ENCODE data around the gene POFUT1.
A peak's percentile ranks its signal among the peaks of the same experiment; 100 is the strongest.
"Not testable (repeated sequence)": the region's sequence is repeated elsewhere in the genome, so short reads cannot be mapped to it uniquely, and the experiment has no call there.

POFUT1 gene

GRCh38 chr20:32233286-32233685 is 25.6 kb downstream of the POFUT1 start:
- peak overlapping the region; percentile 98 for H3K27ac Mint-ChIP-seq
- H3K36me3 Mint-ChIP-seq: peaks cover 90% of the 10 kb centered on the region
- DNase-seq (ENCODE audit: low spot score in 2 of 2) (no peak), ATAC-seq (no peak)
- peaks cover 49% of the 10 kb centered on the region for H3K4me1 Mint-ChIP-seq
- H3K9me3 Mint-ChIP-seq: no peaks in the 10 kb centered on the region
- H3K4me3 Mint-ChIP-seq: peak overlapping the region; percentile 70

- peak overlapping the region; percentile 98 for H3K27ac Mint-ChIP-seq
- H3K4me3 Mint-ChIP-seq: no peak overlapping the region
- no peak for DNase-seq (ENCODE audit: low spot score in 2 of 2)
- ATAC-seq: no peak
- peaks cover 80% of the 10 kb centered on the region for H3K36me3 Mint-ChIP-seq
- no peaks in the 10 kb centered on the region for H3K9me3 Mint-ChIP-seq
- H3K4me1 Mint-ChIP-seq: peaks cover 49% of the 10 kb centered on the region
These were observed 26.6 kb downstream of the POFUT1 start for GRCh38 chr20:32234135-32234808.

- Mint-ChIP-seq H3K36me3 (peaks cover 68% of the 10 kb centered on the region), H3K27ac (peak overlapping the region; percentile 98), H3K4me3 (no peak overlapping the region), H3K4me1 (peaks cover 54% of the 10 kb centered on the region), H3K9me3 (no peaks in the 10 kb centered on the region)
- DNase-seq (ENCODE audit: low spot score in 2 of 2) (no peak), ATAC-seq (no peak)
These were observed 27.8 kb downstream of the POFUT1 start for GRCh38 chr20:32235331-32236047.

- Mint-ChIP-seq H3K27ac (peak overlapping the region; percentile 98), H3K4me1 (peaks cover 50% of the 10 kb centered on the region), H3K9me3 (no peaks in the 10 kb centered on the region), H3K4me3 (no peak overlapping the region), H3K36me3 (peaks cover 62% of the 10 kb centered on the region)
- ATAC-seq (no peak), DNase-seq (ENCODE audit: low spot score in 2 of 2) (no peak)
These were observed 28.4 kb downstream of the POFUT1 start for GRCh38 chr20:32236048-32236533.

GRCh38 chr20:32236819-32237218 is 29.1 kb downstream of the POFUT1 start:
- H3K9me3 Mint-ChIP-seq: no peaks in the 10 kb centered on the region
- ATAC-seq (no peak), DNase-seq (ENCODE audit: low spot score in 2 of 2) (no peak)
- H3K4me3 Mint-ChIP-seq: no peak overlapping the region
- H3K27ac Mint-ChIP-seq: peak overlapping the region; percentile 71
- peaks cover 55% of the 10 kb centered on the region for H3K36me3 Mint-ChIP-seq
- peaks cover 42% of the 10 kb centered on the region for H3K4me1 Mint-ChIP-seq

GRCh38 chr20:32237419-32237818 is 29.7 kb downstream of the POFUT1 start:
- peak overlapping the region; percentile 71 for H3K27ac Mint-ChIP-seq
- peaks cover 36% of the 10 kb centered on the region for H3K4me1 Mint-ChIP-seq

GRCh38 chr20:32238483-32239425 is 31.1 kb downstream of the POFUT1 start:
- Mint-ChIP-seq H3K36me3 (peaks cover 35% of the 10 kb centered on the region), H3K9me3 (no peaks in the 10 kb centered on the region), H3K27ac (no peak overlapping the region), H3K4me3 (no peak overlapping the region), H3K4me1 (peaks cover 23% of the 10 kb centered on the region)
- DNase-seq (ENCODE audit: low spot score in 2 of 2): no peak
- no peak for ATAC-seq

More at GRCh38 chr20:32237419-32237818, 29.7 kb downstream of the POFUT1 start:
- Mint-ChIP-seq H3K36me3 (peaks cover 49% of the 10 kb centered on the region), H3K9me3 (no peaks in the 10 kb centered on the region), H3K4me3 (no peak overlapping the region)
- ATAC-seq: no peak
- no peak for DNase-seq (ENCODE audit: low spot score in 2 of 2)

- H3K4me1 Mint-ChIP-seq: peaks cover 17% of the 10 kb centered on the region
- H3K36me3 Mint-ChIP-seq: peaks cover 21% of the 10 kb centered on the region
- no peak overlapping the region for H3K4me3 Mint-ChIP-seq
- H3K9me3 Mint-ChIP-seq: no peaks in the 10 kb centered on the region
- DNase-seq (ENCODE audit: low spot score in 2 of 2) (no peak), ATAC-seq (no peak)
- no peak overlapping the region for H3K27ac Mint-ChIP-seq
These were observed 32.5 kb downstream of the POFUT1 start for GRCh38 chr20:32240205-32240604.

GRCh38 chr20:32241807-32242206 is 34.1 kb downstream of the POFUT1 start:
- H3K9me3 Mint-ChIP-seq: no peaks in the 10 kb centered on the region
- no peak for DNase-seq (ENCODE audit: low spot score in 2 of 2)
- peaks cover 8% of the 10 kb centered on the region for H3K36me3 Mint-ChIP-seq
- peak; percentile 55 for ATAC-seq
- no peak overlapping the region for H3K27ac Mint-ChIP-seq
- peaks cover 19% of the 10 kb centered on the region for H3K4me1 Mint-ChIP-seq
- no peak overlapping the region for H3K4me3 Mint-ChIP-seq

- Mint-ChIP-seq H3K4me3 (no peak overlapping the region), H3K36me3 (no peaks in the 10 kb centered on the region), H3K4me1 (peaks cover 14% of the 10 kb centered on the region), H3K9me3 (no peaks in the 10 kb centered on the region), H3K27ac (peak overlapping the region; percentile 56)
- DNase-seq (ENCODE audit: low spot score in 2 of 2) (no peak), ATAC-seq (no peak)
These were observed 36.6 kb downstream of the POFUT1 start for GRCh38 chr20:32244150-32244823.

- ATAC-seq: no peak
- no peak for DNase-seq (ENCODE audit: low spot score in 2 of 2)
- Mint-ChIP-seq H3K36me3 (no peaks in the 10 kb centered on the region), H3K4me1 (peaks cover 14% of the 10 kb centered on the region), H3K4me3 (no peak overlapping the region), H3K27ac (peak overlapping the region; percentile 56), H3K9me3 (no peaks in the 10 kb centered on the region)
These were observed 37.3 kb downstream of the POFUT1 start for GRCh38 chr20:32244959-32245358.

GRCh38 chr20:32246208-32246607 is 38.5 kb downstream of the POFUT1 start:
- ATAC-seq; H3K27ac Mint-ChIP-seq; H3K4me3 Mint-ChIP-seq; H3K9me3 Mint-ChIP-seq; H3K36me3 Mint-ChIP-seq; DNase-seq (ENCODE audit: low spot score in 2 of 2): not testable (repeated sequence)
- peaks cover 11% of the 10 kb centered on the region for H3K4me1 Mint-ChIP-seq

GRCh38 chr20:32248043-32248442 is 40.4 kb downstream of the POFUT1 start:
- Mint-ChIP-seq H3K4me3 (no peak overlapping the region), H3K27ac (no peak overlapping the region), H3K36me3 (no peaks in the 10 kb centered on the region), H3K9me3 (no peaks in the 10 kb centered on the region), H3K4me1 (peaks cover 26% of the 10 kb centered on the region)
- ATAC-seq (peak; percentile 18), DNase-seq (ENCODE audit: low spot score in 2 of 2) (no peak)

- no peaks in the 10 kb centered on the region for H3K9me3 Mint-ChIP-seq
- H3K36me3 Mint-ChIP-seq: no peaks in the 10 kb centered on the region
- DNase-seq (ENCODE audit: low spot score in 2 of 2) (no peak), ATAC-seq (peak; percentile 92)
- H3K4me1 Mint-ChIP-seq: peaks cover 26% of the 10 kb centered on the region
- H3K4me3 Mint-ChIP-seq: no peak overlapping the region
- peak overlapping the region; percentile 15 for H3K27ac Mint-ChIP-seq
These were observed 41.5 kb downstream of the POFUT1 start for GRCh38 chr20:32249030-32249738.
